ENCODE data around the gene SLC1A2.

The SLC1A2 gene

DNA sequence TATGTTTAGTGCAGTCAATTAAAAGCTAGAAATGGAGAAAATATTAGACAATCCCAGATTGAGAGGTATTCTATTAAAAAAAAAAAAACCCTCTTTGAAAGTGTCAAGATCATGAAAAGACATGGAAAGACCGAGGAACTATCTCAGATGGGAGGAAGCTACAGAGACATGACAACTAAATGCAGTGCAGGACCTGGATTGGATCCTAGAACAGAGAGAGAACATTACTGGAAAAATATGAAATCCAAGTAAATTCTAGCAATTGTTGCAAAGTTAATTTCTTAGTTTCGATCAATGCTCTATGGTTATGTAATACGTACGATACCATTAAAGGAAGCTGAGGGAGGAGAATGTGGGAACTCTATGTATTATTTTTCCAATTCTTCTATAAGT, 43.2 kb downstream of the SLC1A2 start:
- no peak for DNase-seq (ENCODE audit: low read depth)

DNA sequence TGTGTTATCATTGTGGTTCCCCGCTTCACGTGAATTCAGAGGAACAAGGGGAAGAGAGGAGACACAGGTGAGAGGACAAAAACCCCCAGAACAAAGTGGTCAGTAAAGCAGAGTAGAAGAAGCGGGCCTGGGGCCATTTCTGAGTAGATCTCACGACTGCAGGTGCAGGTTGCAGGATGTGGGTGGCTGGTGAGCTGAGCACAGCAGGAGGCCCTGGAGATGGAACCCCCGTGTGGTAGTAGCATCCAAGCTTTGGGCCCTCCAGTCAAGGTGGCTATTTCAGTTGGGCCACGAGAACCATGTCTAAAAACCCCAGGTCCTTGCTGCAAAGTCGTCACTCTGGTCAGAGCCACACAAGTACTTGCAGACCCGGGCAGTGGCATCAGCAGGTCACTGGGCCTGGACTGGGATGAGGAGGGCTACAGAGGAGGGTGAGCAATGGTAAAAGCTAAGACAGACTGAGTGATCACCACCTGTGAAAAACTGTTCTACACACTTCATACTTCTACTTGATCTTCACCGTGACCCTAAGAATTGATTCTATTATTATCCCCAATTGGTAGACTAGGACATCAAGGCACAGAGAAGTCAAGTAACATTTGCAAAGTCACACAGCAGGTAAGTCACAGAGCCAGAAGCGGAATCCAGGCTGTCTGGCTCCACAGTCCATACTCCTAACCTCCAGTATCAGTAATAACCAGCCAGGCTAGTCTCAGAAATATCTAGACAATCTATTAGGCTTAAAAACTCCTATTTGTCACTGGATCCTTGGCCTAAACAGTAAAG, 43.8 kb downstream of the SLC1A2 start:
- no peak for DNase-seq (ENCODE audit: low read depth)

DNA sequence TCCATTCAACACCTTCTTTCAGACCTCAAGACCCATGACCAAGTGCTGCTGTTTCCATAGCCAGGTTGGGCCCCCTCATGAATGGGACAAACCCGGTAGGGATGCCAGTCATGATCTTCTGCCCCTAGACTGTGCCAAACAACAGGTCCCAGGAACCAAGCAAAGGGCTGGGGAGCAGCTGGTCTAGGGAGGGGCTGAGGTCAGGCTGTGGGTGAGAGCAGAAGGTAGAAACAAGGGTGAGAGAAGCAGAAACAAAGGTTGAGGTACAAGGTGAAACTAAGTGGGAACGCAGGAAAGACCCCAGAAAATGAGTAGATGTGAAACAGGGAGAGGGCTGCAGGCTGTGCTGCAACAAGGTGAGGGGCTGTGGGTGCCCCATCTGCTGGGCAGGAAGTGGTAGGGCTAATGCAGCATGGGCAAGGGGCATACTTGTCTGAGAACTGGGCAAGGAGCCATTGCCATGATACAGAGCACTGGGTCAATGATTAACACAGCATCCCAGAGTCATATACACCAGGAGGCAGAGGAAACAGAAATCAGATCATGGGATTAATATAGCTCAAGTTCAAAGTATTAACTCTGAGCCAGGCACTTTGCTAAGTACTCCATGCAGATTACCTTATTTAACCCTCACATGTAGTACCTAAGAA, 45.9 kb downstream of the SLC1A2 start:
- DNase-seq (ENCODE audit: low read depth), result no peak

DNA sequence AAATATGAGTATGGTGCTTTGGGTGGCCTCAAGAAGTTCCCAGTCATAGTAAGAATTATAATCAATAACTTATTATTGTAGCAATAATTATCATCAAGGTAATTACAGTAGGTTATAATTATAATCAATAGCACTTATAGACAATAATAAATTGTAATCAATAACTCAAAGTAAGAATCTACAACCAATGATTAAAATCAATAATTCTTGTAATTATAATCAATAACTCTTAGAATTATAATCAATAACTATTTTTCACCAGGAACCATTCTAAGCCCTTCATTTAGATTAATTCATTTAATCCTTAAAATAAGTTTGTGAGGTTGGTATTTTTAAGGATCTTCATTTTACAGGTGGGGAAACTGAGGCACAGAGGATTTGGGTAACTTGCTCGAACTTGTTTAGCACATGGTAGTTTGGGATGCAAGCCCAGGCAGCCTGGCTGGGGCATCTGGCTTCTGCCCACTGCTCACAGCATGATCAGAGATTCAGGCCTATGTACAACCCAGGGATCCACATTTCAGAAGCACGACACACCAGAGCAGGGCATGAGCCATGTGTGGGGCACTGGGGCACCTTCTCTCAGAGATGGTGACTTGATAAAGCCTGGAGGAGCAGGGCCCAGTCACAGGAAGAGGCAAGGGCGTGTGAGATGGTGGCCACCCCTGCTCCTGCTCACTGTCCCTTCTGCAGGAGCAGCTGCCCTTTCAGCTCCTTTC, 46.6 kb downstream of the SLC1A2 start:
- no peak for DNase-seq (ENCODE audit: low read depth)

DNA sequence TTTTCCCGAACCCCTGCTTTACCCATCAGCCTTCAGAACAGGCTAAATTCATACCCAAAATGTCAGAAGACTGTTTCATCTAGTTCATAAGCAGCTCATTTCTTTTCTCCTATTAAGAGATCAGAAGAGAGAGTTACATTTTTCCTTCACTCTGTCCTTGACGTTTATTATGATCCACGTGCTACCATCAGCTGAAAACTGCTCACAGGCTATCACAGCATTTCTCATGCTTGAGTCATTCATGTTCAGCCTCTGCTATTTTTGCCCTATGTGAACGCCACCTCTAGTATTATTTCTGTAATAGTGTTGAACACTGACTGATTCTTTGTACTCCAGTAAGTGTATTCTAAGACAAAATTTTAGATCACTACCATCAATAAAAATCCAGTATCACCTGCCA, 51.9 kb downstream of the SLC1A2 start:
- no peak for DNase-seq (ENCODE audit: low read depth)

DNA sequence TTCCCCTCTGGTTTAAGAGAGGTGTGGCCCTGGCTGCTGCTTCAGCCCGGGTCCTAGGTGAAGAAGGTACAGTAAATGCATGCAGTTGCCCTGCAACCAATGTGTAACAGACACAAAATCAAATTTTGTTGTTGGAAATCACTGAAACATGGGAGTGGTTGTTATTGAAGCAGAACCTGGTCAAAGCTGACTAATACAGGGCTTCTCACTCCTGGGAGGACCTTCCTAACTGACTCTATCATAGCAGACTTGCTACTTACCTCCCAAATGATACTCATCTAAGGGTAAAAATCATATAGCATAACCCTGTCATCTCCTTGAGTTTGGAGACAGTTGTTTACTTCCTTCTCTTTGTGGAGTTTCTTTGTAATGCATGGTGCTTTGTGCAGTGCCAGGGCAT, 52.6 kb downstream of the SLC1A2 start:
- DNase-seq (ENCODE audit: low read depth), result no peak

DNA sequence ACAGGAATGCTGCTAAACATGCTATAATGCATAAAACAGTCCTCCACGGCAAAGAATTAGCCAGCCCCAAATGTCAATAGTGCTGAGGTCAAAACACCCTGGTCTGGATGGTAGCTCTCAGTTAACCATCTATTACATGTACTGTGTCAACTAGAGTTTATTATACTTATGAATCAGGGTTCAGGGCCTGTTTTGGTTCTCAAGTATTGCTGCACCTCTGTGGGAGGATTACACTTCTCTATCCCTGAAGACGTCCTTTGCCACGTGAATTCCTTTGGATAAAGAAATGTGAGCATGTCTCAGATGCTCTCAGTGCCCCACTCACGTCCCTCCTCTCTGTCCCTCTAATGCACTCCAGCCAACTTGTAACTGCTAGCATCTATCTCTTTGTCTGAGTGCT, 53.4 kb downstream of the SLC1A2 start:
- no peak for DNase-seq (ENCODE audit: low read depth)

DNA sequence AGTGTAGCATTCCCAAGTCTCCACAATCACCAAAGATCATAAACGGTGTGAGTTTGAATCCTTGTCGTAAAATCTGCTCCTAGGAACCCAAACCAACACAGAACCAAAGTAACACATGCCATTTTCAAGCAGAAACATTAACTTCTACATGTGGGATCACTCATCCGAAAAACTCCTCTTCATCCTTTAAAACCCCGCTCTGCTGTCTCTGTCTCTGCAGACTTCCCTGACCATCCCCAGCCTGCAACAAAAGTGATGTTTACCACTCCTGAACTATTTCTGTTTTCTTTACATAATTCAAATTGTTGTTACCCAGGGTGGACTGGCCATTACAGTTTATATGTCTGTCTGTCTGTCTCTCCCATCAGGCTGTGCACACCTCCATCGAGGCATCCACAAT, 54.0 kb downstream of the SLC1A2 start:
- no peak for DNase-seq (ENCODE audit: low read depth)

DNA sequence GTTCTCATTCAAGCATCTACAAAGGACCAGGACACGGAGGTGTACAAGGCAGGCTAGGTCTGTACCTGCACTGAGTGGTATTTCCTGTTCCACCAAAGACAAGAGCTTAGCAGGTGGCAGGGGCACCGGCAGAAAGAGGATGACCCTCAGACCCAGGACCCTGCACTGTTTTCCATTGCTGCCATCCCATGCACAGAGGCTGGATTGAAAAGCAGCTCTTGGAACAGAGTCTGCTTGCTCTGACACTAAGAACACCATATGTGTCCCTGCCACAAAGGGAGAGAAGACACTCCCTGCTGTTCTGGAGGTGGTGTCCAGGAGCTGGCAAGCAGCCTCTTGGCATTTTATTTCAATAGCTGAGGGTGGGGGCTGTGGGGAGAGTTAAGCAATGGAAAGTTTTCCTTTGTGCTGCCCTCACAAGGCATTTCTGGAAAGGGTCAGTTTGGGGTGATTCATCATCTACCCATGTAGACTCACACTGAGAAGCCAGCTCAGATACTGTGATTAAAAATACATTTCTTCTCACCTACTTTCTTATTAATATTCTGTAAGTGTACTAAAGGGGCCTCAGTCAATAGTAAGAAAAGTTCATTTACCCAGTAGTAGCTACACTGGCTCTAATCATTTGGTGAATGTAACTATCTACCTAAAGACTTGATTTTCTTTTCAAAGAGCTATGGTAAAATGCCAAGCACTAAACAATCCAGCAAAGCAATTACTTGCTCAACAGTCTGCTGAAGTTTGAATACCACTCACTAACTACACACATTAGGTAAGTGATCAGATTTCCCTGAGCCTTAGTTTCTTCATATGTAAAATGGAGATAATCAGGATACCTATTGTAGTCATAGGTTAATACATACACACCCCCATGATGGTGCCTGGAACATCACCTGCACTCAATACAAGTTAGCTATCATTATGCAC, 55.2 kb downstream of the SLC1A2 start:
- DNase-seq (ENCODE audit: low read depth), result no peak

DNA sequence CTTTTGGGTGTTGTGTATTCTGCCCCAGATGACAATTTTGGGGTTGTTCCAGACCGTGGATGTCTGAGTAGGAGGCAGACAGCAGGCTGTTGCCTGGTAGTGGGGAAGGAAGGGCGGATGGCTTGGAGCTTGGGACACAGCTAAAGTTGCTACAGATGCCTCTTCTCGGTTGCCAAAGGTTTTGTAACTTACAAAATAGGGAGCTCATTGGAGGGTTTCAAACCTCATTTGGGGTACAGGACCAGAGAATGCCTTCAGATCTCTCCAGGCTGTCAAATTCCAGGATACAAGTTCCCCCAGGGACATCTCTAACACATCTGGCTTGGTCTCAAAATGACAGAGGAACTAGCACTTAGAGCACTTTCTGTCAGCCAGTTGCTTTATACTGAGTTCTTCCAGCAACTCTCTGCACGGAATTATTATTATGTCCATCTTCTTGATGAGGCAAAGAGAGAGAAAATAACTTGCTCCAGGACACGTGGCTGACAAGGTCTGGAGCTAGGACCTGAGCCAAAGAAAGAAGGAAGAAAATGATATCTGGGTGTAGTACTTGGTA, 56.0 kb downstream of the SLC1A2 start:
- DNase-seq (ENCODE audit: low read depth), result no peak

DNA sequence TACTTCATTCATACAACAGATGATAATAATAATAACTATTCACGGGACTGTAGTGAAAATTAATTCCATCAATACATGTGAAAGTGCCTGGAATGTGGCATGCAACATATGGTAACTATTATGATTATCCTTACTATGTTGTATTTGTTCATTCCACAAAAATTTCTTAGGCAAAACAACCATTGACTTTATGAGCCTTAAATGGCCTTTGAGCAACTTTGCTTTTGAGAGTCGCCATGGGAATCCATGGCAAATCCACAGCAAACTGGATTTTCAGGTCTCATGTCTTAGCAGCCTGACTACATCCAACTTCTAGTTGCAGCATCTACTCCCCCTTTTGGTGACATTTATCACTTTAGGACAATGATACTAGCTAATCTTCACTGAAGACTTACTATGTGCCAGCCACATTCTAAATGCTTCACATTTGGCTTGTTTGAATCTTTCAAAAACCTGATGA, 56.8 kb downstream of the SLC1A2 start:
- no peak for DNase-seq (ENCODE audit: low read depth)

DNA sequence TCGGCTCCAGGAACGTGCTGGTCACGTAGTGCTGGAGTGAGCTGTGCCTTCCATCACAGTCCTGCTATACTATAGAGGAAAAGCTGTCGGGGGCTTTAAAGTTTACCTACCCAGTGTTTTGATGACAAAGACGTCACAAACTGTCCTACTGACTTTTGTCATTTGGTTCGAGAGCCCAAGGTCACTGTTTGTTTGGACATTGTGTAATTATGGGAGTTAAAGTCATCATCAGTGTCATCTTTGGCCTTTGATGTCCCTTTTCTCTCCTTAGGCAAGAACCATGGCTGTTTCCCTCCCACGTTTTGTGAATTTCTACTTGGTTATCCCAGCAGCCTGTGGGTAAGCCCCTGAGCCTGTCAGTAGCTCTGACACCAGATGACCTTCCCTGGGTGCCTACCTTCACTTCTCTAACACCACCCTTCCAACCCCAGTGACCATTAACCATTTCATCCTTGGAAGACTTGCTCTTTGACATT, 59.3 kb downstream of the SLC1A2 start:
- no peak for DNase-seq (ENCODE audit: low read depth)

DNA sequence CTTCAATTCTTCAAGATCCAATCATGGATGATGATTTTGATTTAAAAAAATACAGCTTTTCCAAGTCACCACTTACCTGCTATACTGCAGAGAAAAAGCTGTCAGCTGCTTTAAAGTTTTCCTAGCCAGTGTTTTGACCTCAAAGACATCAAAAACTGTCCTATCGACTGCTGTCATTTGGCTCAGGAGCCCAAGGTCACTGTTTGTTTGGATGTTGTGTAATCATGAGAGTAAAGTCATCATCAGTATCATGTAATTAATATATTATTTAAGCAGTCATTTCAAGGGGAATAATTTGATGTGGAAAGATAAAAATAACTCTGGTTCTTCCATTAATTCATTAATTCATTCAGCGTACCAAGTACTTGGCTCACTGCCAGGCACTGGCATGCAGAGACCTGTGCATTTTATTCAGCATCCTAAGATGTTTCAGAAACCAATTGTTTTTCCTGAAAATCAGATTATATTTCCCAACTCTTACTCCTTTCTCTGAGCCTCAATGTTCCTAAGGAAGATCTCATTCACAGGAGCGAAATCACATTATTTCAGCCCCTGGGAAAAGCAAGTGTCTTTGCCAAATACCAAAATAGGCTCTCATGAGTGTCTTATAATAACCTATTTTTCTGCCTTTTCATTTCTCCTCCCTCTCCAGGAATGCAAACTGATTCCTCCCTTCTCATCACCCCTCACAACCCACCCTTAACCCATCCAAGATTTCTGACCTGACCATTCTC, 59.9 kb downstream of the SLC1A2 start:
- no peak for DNase-seq (ENCODE audit: low read depth)

DNA sequence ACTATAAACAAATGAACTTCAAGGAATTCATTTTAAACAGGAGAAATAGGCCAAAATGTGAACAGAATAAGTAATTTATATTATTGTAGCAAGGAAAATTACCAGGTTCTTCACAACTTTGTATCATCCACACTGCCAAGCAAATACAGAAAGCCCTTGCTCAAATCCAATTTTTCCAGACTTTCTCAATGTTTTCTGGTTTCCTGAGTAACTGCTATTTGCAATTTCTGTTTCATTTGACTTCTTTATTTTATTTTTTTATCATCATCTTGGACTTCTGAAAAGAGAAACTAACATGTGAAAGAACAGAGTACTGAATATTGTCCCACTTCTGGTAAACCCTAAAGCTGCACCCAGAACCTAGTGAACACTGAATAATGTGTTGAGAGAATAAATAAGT, 61.0 kb downstream of the SLC1A2 start:
- DNase-seq (ENCODE audit: low read depth), result no peak

DNA sequence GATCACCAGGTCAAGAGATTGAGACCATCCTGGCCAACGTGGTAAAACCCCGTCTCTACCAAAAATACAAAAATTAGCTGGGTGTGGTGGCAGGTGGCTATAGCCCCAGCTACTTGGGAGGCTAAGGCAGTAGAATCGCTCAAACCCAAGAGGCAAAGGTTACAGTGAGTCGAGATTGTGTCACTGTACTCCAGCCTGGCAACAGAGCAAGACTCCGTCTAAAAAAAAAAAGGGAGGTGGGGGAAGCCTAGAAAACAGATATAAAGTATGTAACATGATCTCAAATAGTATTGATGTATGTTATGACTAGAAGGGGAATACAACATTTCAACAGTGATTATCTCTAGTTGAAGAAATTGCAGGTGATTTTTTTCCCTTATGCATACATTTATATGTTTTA, 61.4 kb downstream of the SLC1A2 start:
- DNase-seq (ENCODE audit: low read depth), result no peak

DNA sequence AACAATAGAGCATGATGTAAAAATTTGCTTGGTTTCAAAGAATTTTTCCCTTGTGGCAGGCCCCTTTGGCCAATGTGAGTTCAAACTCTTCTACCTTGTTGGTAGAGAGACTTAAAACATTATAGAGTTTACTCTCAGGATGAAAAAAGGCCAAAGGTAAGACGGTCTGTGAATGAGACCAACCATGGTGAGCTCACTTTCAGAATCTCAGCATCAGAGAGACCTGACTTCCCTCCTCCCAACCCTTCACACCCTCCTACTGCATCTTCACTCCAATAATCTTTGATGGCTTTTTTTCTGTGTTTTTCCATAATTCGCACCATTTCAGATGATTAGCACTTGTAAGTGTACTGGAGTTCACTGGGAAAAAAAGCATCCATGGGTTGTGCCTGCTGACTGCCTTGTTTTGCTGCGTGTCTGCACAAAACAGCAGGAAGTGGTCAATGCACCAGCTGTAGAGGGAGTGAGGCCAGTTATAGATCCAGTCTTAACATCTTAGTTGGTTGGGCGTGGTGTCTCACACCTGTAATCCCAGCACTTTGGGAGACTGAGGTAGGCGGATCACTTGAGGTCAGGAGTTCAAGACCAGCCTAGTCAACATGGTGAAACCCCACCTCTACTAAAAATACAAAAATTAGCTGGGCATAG, 64.1 kb downstream of the SLC1A2 start:
- no peak for DNase-seq (ENCODE audit: low read depth)

DNA sequence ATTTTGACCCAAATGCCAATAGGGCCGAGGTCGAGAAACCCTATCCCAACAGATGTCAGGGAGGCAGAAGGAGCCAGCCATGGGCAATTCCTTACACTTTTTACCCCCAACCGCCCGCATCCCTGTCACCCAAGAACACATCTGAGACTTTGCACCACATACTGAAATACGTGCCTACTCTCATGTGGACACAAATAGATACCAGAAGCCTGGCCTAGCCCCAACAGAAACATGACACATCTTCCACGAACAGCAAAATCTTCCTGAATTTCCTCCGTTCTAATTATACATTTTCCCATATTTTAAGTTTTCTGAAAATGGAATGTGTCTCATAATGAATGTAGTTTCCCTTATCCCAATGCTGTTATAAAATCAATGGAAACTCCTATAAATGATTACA, 64.7 kb downstream of the SLC1A2 start:
- DNase-seq (ENCODE audit: low read depth), result no peak

DNA sequence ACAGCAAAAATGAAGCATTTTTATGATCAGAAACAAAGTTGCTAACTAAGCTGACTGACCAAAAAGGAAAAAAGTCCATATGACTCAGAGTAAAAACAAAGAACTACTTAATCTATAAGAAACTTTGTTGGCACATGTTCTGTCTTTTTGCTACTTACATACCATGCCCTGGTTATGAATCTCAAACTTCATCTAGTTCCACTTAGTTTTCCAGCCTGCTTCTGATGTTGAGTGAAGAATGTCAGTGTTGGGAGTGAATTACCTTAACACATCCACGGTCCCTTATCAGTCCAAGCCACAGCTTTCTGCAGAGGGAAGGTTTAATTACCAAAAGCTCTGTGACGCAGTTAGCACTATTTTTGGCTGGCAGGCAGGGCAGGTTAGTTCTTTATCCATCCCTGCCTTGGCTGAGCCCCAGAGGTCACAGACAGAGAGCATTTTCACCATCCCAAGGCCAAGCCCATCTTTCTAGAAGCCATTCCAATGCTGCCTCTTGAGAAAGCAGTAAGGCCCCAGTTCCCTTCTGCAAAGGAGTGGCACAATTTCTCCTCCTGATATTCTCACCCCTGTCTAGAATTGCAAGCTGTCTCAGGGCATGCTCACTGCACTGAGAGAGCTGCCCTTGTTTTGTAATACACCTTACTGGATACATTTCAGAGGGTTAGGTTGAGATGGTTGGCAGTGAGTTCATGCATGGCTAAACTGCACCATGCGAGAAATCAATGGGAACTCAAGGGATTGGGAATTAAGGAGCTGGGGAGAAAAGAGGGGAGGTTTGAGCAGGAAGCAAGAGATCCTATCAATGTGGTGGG, 67.1 kb downstream of the SLC1A2 start:
- no peak for DNase-seq (ENCODE audit: low read depth)

DNA sequence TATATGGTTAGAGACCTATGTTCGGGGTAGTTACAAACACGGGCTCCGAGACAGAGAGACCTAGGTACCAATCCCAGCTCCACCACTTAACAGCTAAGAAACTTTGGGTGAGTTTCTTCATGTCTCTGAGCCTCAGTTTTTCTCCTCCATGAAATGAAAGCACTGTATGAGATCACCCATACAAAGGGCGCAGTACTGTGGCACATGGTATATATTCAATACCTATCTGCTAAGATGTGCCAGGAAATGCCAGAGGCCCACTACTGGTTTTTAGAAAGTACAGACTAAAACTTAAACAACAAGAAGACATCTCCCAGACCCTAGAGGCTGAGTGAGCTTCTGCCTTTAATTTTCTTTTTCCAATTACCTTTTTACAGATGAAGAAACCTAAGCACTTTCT, 69.5 kb downstream of the SLC1A2 start:
- DNase-seq (ENCODE audit: low read depth), result no peak

Data from activated T-cell treated with anti-CD3 and anti-CD28 coated beads for 24 hours (primary cell).